Measurements from ENCODE around the gene ARL13A.

ARL13A gene

GRCh38 chrX:100969408-100969807 lies at the start of gene ARL13A:
Gene ARL13A (plus strand): TSS chrX:100969708. CDS start chrX:100973690, 3,982 bp downstream.
- DNase-seq, result no peak
- in situ Hi-C loops (cut with MboI; ENCODE audit: low pct_unique_long_range_greater_than_20kb, low sequenced_read_pairs), result no loop called here

- no peak for DNase-seq
- in situ Hi-C loops (cut with MboI; ENCODE audit: low pct_unique_long_range_greater_than_20kb, low sequenced_read_pairs), result no loop called here
Measured at GRCh38 chrX:100924375-100924774, 45.1 kb upstream of the ARL13A start.

- in situ Hi-C loops (cut with MboI; ENCODE audit: low pct_unique_long_range_greater_than_20kb, low sequenced_read_pairs), result no loop called here
- DNase-seq, result no peak
Measured at GRCh38 chrX:100926453-100926852, 43.1 kb upstream of the ARL13A start.

GRCh38 chrX:100928660-100929613 lies 40.6 kb upstream of the ARL13A start, which contains the start of gene XKRX:
Gene XKRX (minus strand): TSS chrX:100928917. CDS start chrX:100928304, 613 bp downstream.
- DNase-seq, result peak; percentile 49
- in situ Hi-C loops (cut with MboI; ENCODE audit: low pct_unique_long_range_greater_than_20kb, low sequenced_read_pairs), result no loop called here

- DNase-seq, result peak; percentile 73
- in situ Hi-C loops (cut with MboI; ENCODE audit: low pct_unique_long_range_greater_than_20kb, low sequenced_read_pairs), result no loop called here
Measured at GRCh38 chrX:100931218-100931924, 38.1 kb upstream of the ARL13A start.

- in situ Hi-C loops (cut with MboI; ENCODE audit: low pct_unique_long_range_greater_than_20kb, low sequenced_read_pairs), result no loop called here
- DNase-seq, result peak; percentile 68
Measured at GRCh38 chrX:100931925-100932285, 37.6 kb upstream of the ARL13A start.

- no peak for DNase-seq
- in situ Hi-C loops (cut with MboI; ENCODE audit: low pct_unique_long_range_greater_than_20kb, low sequenced_read_pairs), result no loop called here
Measured at GRCh38 chrX:100935767-100936166, 33.7 kb upstream of the ARL13A start.

GRCh38 chrX:100939333-100939732 lies 30.2 kb upstream of the ARL13A start:
- in situ Hi-C loops (cut with MboI; ENCODE audit: low pct_unique_long_range_greater_than_20kb, low sequenced_read_pairs), result no loop called here
- DNase-seq, result no peak

GRCh38 chrX:100944601-100945000 lies 24.9 kb upstream of the ARL13A start:
- DNase-seq, result no peak
- in situ Hi-C loops (cut with MboI; ENCODE audit: low pct_unique_long_range_greater_than_20kb, low sequenced_read_pairs), result no loop called here

- in situ Hi-C loops (cut with MboI; ENCODE audit: low pct_unique_long_range_greater_than_20kb, low sequenced_read_pairs), result no loop called here
- DNase-seq, result no peak
Measured at GRCh38 chrX:100946299-100946927, 23.1 kb upstream of the ARL13A start.

GRCh38 chrX:100948557-100948956 lies 21.0 kb upstream of the ARL13A start:
- in situ Hi-C loops (cut with MboI; ENCODE audit: low pct_unique_long_range_greater_than_20kb, low sequenced_read_pairs), result no loop called here
- no peak for DNase-seq

- in situ Hi-C loops (cut with MboI; ENCODE audit: low pct_unique_long_range_greater_than_20kb, low sequenced_read_pairs), result no loop called here
- no peak for DNase-seq
Measured at GRCh38 chrX:100962811-100963210, 6.7 kb upstream of the ARL13A start.

- no peak for DNase-seq
- in situ Hi-C loops (cut with MboI; ENCODE audit: low pct_unique_long_range_greater_than_20kb, low sequenced_read_pairs), result no loop called here
Measured at GRCh38 chrX:100964362-100964761, 5.1 kb upstream of the ARL13A start.

- no peak for DNase-seq
- in situ Hi-C loops (cut with MboI; ENCODE audit: low pct_unique_long_range_greater_than_20kb, low sequenced_read_pairs), result no loop called here
Measured at GRCh38 chrX:100969936-100970335, 428 bp downstream of the ARL13A start.

- in situ Hi-C loops (cut with MboI; ENCODE audit: low pct_unique_long_range_greater_than_20kb, low sequenced_read_pairs), result no loop called here
Measured at GRCh38 chrX:100973411-100973810, 3.9 kb downstream of the ARL13A start.

GRCh38 chrX:100975212-100975611 lies 5.7 kb downstream of the ARL13A start:
- no peak for DNase-seq
- in situ Hi-C loops (cut with MboI; ENCODE audit: low pct_unique_long_range_greater_than_20kb, low sequenced_read_pairs), result no loop called here

More at GRCh38 chrX:100973411-100973810, 3.9 kb downstream of the ARL13A start:
- DNase-seq, result no peak

GRCh38 chrX:100976211-100976610 lies 6.7 kb downstream of the ARL13A start:
- DNase-seq, result no peak
- in situ Hi-C loops (cut with MboI; ENCODE audit: low pct_unique_long_range_greater_than_20kb, low sequenced_read_pairs), result no loop called here

- in situ Hi-C loops (cut with MboI; ENCODE audit: low pct_unique_long_range_greater_than_20kb, low sequenced_read_pairs), result no loop called here
- DNase-seq, result no peak
Measured at GRCh38 chrX:100979881-100980607, 10.5 kb downstream of the ARL13A start.
